A549 (cell line): ENCODE results near the gene LRRC7. TPM values are rescaled to one million over a fixed set of nuclear protein-coding genes. Genes with fewer than 3 reads are reported as not detected.

Source experiments
- ATAC-seq, 2 experiments: fragments of 200-7000 bp in 1 of 2; fragments of >200 bp in 1 of 2; cut with Nextera tagmentation in 1 of 2; cut with Tn5 transposase in 1 of 2; 3 replicates each; pipeline versions ENCODE4 v1.8.0 to v1.9.1; 2018 to 2020; ENCODE audit warnings: mild to moderate bottlenecking in 1 of 2, moderate library complexity in 1 of 2
- CTCF ChIA-PET: fragments of 300-600 bp; sonication (Branson Sonifier 250); formaldehyde crosslinking; extraction: SDS; loops from one replicate; lab custom pipeline; 2021; ENCODE audit warnings: antibody characterized with exemption, inconsistent platforms; lab: Yijun Ruan, JAX
- POLR2A ChIA-PET: fragments of 350-600 bp; formaldehyde crosslinking; extraction: SDS; loops from one replicate; lab custom pipeline; 2021; ENCODE audit warnings: antibody characterized with exemption, inconsistent platforms; lab: Yijun Ruan, JAX
- DNase-seq, 2 experiments: peaks; one replicate each; pipeline versions ENCODE4 v3.0.0 to v3.0.0-alpha.2; 2011 to 2016; ENCODE audit warnings: low read depth in 1 of 2, low spot score in 1 of 2
- FAIRE-seq: peaks from 2 replicates; lab custom pipeline; 2011; peaks lifted over from hg19 to GRCh38; lab: Jason Lieb, UNC
- H3K27ac ChIP-seq, 2 experiments: fragments of >200 bp; sonication (Bioruptor Twin); formaldehyde crosslinking; 3 replicates each; pipeline ENCODE4 v1.5.1; 2016 to 2017
- H3K4me1 ChIP-seq: fragments of >200 bp; sonication (Bioruptor Twin); formaldehyde crosslinking; 3 replicates; pipeline ENCODE4 v1.6.1; 2016
- H3K4me2 ChIP-seq: fragments of >200 bp; sonication (Bioruptor Twin); formaldehyde crosslinking; 3 replicates; pipeline ENCODE4 v1.6.1; 2016
- H3K4me3 ChIP-seq: fragments of >200 bp; sonication (Bioruptor Twin); formaldehyde crosslinking; 3 replicates; pipeline ENCODE4 v1.5.1; 2016
- H3K9me3 ChIP-seq: fragments of >200 bp; sonication (Bioruptor Twin); formaldehyde crosslinking; 3 replicates; pipeline ENCODE4 v1.6.1; 2016
- BHLHE40 ChIP-seq: IDR thresholded peaks from 2 replicates; pipeline ENCODE4 v1.6.1; 2012; ENCODE audit warnings: low read depth, low read length, inconsistent platforms
- CBX8 ChIP-seq: fragments of 200-600 bp; sonication (generic); IDR thresholded peaks from 2 replicates; pipeline ENCODE4 v1.6.1; 2016
- CHD2 ChIP-seq: fragments of 150-350 bp; IDR thresholded peaks from 2 replicates; pipeline ENCODE4 v1.6.1; 2014; ENCODE audit warnings: low read length; ENCODE audit not compliant: partially characterized antibody
- ELK1 ChIP-seq: fragments of 150-350 bp; IDR thresholded peaks from 2 replicates; pipeline ENCODE4 v1.6.1; 2014; ENCODE audit warnings: low read depth, mild to moderate bottlenecking, low read length
- HDAC2 ChIP-seq: fragments of 200-600 bp; sonication (generic); IDR thresholded peaks from 2 replicates; pipeline ENCODE4 v1.6.1; 2016
- HES2 ChIP-seq: fragments of >200 bp; sonication (Bioruptor Twin); formaldehyde crosslinking; IDR thresholded peaks from 2 replicates; pipeline ENCODE4 v1.6.1; 2016
- HMGXB4 ChIP-seq: fragments of 250-450 bp; sonication (Bioruptor Pico); IDR thresholded peaks from 2 replicates; pipeline ENCODE4 v1.5.0; 2021; ENCODE audit warnings: mild to moderate bottlenecking, moderate library complexity, borderline replicate concordance
- HOXA7 ChIP-seq: fragments of 250-450 bp; sonication (Bioruptor Pico); IDR thresholded peaks from 2 replicates; pipeline ENCODE4 v1.5.0; 2020; ENCODE audit warnings: mild to moderate bottlenecking, moderate library complexity
- HOXB13 ChIP-seq: fragments of 250-450 bp; sonication (Bioruptor Pico); IDR thresholded peaks from 2 replicates; pipeline ENCODE4 v1.5.0; 2020; ENCODE audit warnings: low read depth, mild to moderate bottlenecking, moderate library complexity
- HOXB5 ChIP-seq: fragments of 250-450 bp; sonication (Bioruptor Pico); IDR thresholded peaks from 2 replicates; pipeline ENCODE4 v1.5.0; 2020; ENCODE audit warnings: mild to moderate bottlenecking, moderate library complexity
- KDM1A ChIP-seq: fragments of 200-600 bp; sonication (generic); IDR thresholded peaks from 2 replicates; pipeline ENCODE4 v1.6.1; 2016; ENCODE audit warnings: low read depth, mild to moderate bottlenecking
- KDM5A ChIP-seq: fragments of 200-600 bp; sonication (generic); IDR thresholded peaks from 2 replicates; pipeline ENCODE4 v1.6.1; 2016; ENCODE audit warnings: antibody characterized with exemption, mild to moderate bottlenecking
- MAX ChIP-seq: IDR thresholded peaks from 2 replicates; pipeline ENCODE4 v1.6.1; 2012
- MAZ ChIP-seq: fragments of 150-350 bp; IDR thresholded peaks from 2 replicates; pipeline ENCODE4 v1.6.1; 2014; ENCODE audit warnings: antibody characterized with exemption, low read depth, low read length, borderline replicate concordance
- NR3C1 ChIP-seq: fragments of >200 bp; sonication (Bioruptor Twin); formaldehyde crosslinking; IDR thresholded peaks from 3 replicates; pipeline ENCODE4 v1.6.1; 2017
- PHF8 ChIP-seq: fragments of 200-600 bp; sonication (generic); IDR thresholded peaks from 2 replicates; pipeline ENCODE4 v1.6.1; 2016; ENCODE audit warnings: low read depth, mild to moderate bottlenecking, antibody characterized with exemption, moderate library complexity, borderline replicate concordance
- POLR2AphosphoS2 ChIP-seq: conservative IDR thresholded peaks from 2 replicates; pipeline ENCODE4 v1.6.1; 2012; ENCODE audit warnings: low read length, improper control_type of control experiment, inconsistent platforms
- RAD21 ChIP-seq, 2 experiments: fragments of >200 bp in 1 of 2; sonication (Bioruptor Twin) in 1 of 2; formaldehyde crosslinking in 1 of 2; IDR thresholded peaks in 1 of 2; conservative IDR thresholded peaks in 1 of 2; 2 replicates in 1 of 2; 3 replicates in 1 of 2; pipeline ENCODE4 v1.6.1; 2012 to 2018; ENCODE audit warnings: inconsistent platforms in 1 of 2
- RARB ChIP-seq: fragments of 250-450 bp; sonication (Bioruptor Pico); IDR thresholded peaks from 2 replicates; pipeline ENCODE4 v1.8.0; 2021; ENCODE audit warnings: mild to moderate bottlenecking, moderate library complexity
- RCOR1 ChIP-seq: fragments of 150-350 bp; IDR thresholded peaks from 2 replicates; pipeline ENCODE4 v1.6.1; 2014; ENCODE audit warnings: antibody characterized with exemption, low read length, low read depth
- TP53 ChIP-seq: fragments of 250-450 bp; sonication (Bioruptor Pico); IDR thresholded peaks from 2 replicates; pipeline ENCODE4 v1.5.0; 2021; ENCODE audit warnings: mild to moderate bottlenecking, moderate library complexity
- USF2 ChIP-seq: fragments of 450-650 bp; IDR thresholded peaks from 2 replicates; pipeline ENCODE4 v1.6.1; 2014; ENCODE audit warnings: antibody characterized with exemption
- ZC3H11A ChIP-seq: fragments of 450-650 bp; IDR thresholded peaks from 2 replicates; pipeline ENCODE4 v1.6.1; 2014; ENCODE audit warnings: antibody characterized with exemption, mild to moderate bottlenecking
- ZNF302 ChIP-seq: fragments of 250-450 bp; sonication (Bioruptor Pico); IDR thresholded peaks from 2 replicates; pipeline ENCODE4 v1.9.0; 2021; ENCODE audit warnings: inconsistent platforms, mild to moderate bottlenecking, moderate library complexity
- WGBS: methylation state at CpG from one replicate; pipeline ENCODE4 v1.1.6; 2017; ENCODE audit errors: missing lambda C conversion rate; 5-methylcytosine and 5-hydroxymethylcytosine counted together
- polyA plus RNA-seq, 4 experiments: library from polyadenylated mRNA; depleted of rRNA in 3 of 4; stranded (reverse); fragments of >200 nt; fragmentation: RNase III in 1 of 4; extraction: RNeasy Plus Mini Kit Qiagen cat#74134 plus additional on column Dnase treatment in 1 of 4; gene quantifications; 2 replicates in 3 of 4; 3 replicates in 1 of 4; pipeline ENCODE4 v1.2.3, GENCODE V29; 2011 to 2017

Gene LRRC7
- polyA plus RNA-seq, 2 of the 4 experiments (the other 2 are of a cell fraction): not detected

- ATAC-seq (no peak), FAIRE-seq (no peak), DNase-seq (no peak)
- WGBS: 0% methylated on average over 1 of the region's 1 CpG
- Histone ChIP-seq H3K9me3 (no peaks in the 10 kb centered on the region), H3K27ac (no peak overlapping the region), H3K4me3 (no peak overlapping the region), H3K4me2 (no peak overlapping the region), H3K4me1 (no peaks in the 10 kb centered on the region)
- POLR2A ChIA-PET: no interaction called here
- no peak for TF ChIP-seq CBX8
- no peak for TF ChIP-seq HDAC2
- TF ChIP-seq POLR2AphosphoS2: no peak
- no peak for TF ChIP-seq HOXA7
- no peak for TF ChIP-seq TP53 (CRISPR knock-in tag)
- no peak for TF ChIP-seq KDM5A
- no peak for TF ChIP-seq RARB (CRISPR knock-in tag)
- TF ChIP-seq NR3C1: no peak
- no peak for TF ChIP-seq KDM1A
- TF ChIP-seq RCOR1: no peak
- CTCF ChIA-PET: no interaction called here
Observed at GRCh38 chr1:69863704-69864103, 296.0 kb downstream of the LRRC7 start.

- CTCF ChIA-PET: no interaction called here
- Histone ChIP-seq H3K27ac (no peak overlapping the region), H3K4me2 (no peak overlapping the region), H3K4me3 (no peak overlapping the region), H3K9me3 (no peaks in the 10 kb centered on the region), H3K4me1 (no peaks in the 10 kb centered on the region)
- FAIRE-seq (no peak), ATAC-seq (no peak), DNase-seq (no peak)
- 0% methylated on average over 3 of the region's 3 CpGs for WGBS
- no peak for TF ChIP-seq CHD2
- no peak for TF ChIP-seq HOXB5 (CRISPR knock-in tag)
- no peak for TF ChIP-seq PHF8
- no peak for TF ChIP-seq ELK1
- TF ChIP-seq RAD21 (conservative IDR thresholded peaks at IDR 0.05 in 1 of 2, IDR thresholded peaks at IDR 0.05 in 1 of 2): no peak
- no peak for TF ChIP-seq USF2
- no peak for TF ChIP-seq HOXB13 (CRISPR knock-in tag)
- no peak for TF ChIP-seq MAZ
- no peak for TF ChIP-seq HES2
- no peak for TF ChIP-seq CBX8
- TF ChIP-seq ZNF302 (CRISPR knock-in tag): no peak
- TF ChIP-seq HMGXB4 (CRISPR knock-in tag): no peak
- no peak for TF ChIP-seq ZC3H11A
- no peak for TF ChIP-seq MAX
- no peak for TF ChIP-seq BHLHE40
- POLR2A ChIA-PET: no interaction called here
Observed at GRCh38 chr1:69871412-69871811, 303.7 kb downstream of the LRRC7 start.
